HG02884 (cell line): ENCODE measurements around the gene OXCT2.
A peak's percentile ranks its signal among the peaks of the same experiment; 100 is the strongest.
"Not testable (repeated sequence)": the region's sequence is repeated elsewhere in the genome, so short reads cannot be mapped to it uniquely, and the experiment has no call there.

Experiments
- ATAC-seq: cut with Tn5 transposase; IDR thresholded peaks from one replicate; pipeline ENCODE4 v1.9.1; 2021; ENCODE audit warnings: mild to moderate bottlenecking, moderate library complexity; ENCODE audit not compliant: unreplicated experiment

Gene OXCT2

GRCh38 chr1:39771022-39771532 is at the start of gene OXCT2:
OXCT2 (minus strand) TSS chr1:39771348; CDS start chr1:39771255, 93 bp downstream.
- ATAC-seq, result not testable (repeated sequence)

- no peak for ATAC-seq
Measured at GRCh38 chr1:39819091-39819812, 48.1 kb upstream of the OXCT2 start.

DNA sequence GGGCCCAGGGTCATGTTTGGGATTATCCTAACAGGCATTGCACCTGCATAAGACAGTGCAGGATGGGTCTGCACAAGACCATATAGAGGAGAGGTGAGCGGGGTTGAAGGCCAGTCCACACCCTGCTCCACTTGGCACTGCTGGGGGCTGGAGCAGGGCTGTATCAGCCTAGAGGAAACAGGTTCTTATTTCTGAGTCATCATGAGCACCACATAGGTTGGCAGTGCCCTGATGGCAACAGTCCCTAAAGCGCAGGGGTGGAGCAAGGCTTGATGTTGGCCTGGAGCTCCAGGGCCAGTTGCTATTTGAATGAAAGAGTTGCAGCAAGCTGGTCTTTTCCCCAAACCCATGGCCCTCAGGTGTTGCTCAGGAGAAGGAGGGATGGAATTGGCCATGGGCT is 47.3 kb upstream of the OXCT2 start:
- no peak for ATAC-seq

DNA sequence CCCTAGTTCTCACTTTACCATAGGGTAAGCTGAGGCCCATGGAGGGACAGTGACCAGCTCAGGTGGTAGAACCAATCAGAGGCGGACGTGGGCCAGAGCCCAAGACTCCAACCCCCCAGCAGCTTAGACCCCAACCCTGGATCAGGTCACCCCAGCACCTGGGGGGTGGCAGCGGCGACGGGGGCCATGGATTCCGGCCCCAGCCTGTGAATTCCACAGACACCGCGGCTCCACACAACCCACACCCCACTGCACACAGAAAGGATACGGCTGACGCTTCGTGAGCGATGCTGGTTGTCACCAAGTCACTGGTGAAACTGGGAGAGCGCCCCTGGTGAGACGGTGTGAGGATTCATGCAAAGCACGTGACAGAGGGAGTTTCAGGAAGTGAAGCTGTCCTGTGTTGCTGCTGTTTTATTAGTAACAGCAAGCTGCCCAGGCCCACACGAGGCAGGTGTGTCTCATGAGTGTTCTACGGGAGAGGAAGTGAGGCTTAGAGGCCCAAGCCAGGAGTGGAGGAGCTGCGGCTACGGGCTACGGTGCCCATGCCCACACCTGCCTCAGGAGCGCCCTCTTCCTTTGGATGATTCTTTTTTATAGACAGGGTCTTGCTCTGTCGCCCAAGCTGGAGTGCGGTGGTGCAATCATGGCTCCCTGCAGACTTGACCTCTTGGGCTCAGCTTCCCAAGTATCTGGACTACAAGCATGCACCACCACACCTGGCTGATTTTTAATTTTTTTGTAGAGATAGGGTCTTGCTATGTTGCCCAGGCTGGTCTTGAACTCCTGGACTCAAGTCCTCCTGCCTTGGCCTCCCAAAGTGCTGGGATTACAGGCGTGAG is 46.2 kb upstream of the OXCT2 start:
- ATAC-seq, result peak; percentile 67

- ATAC-seq, result peak; percentile 38
Measured at GRCh38 chr1:39816415-39817090, 45.4 kb upstream of the OXCT2 start.

DNA sequence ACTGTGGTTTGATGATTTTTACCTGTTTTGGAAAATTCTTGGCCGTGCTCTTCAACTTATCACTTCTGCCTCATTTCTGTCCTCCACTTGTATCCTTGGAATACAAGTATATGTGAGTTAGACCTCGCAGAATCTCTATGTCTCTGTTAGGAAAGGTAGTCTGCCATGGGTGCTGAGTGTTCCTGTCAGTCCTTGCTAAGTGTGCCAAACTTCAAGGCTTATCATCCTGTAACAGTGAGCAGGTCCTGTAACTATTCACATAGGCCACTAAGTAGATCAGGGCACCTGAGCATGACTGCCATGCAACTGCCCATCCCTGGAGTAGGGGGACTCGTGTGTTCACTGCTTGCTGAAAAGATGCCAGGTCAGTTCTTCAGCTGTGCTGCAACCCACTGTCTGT is 41.8 kb upstream of the OXCT2 start:
- no peak for ATAC-seq

DNA sequence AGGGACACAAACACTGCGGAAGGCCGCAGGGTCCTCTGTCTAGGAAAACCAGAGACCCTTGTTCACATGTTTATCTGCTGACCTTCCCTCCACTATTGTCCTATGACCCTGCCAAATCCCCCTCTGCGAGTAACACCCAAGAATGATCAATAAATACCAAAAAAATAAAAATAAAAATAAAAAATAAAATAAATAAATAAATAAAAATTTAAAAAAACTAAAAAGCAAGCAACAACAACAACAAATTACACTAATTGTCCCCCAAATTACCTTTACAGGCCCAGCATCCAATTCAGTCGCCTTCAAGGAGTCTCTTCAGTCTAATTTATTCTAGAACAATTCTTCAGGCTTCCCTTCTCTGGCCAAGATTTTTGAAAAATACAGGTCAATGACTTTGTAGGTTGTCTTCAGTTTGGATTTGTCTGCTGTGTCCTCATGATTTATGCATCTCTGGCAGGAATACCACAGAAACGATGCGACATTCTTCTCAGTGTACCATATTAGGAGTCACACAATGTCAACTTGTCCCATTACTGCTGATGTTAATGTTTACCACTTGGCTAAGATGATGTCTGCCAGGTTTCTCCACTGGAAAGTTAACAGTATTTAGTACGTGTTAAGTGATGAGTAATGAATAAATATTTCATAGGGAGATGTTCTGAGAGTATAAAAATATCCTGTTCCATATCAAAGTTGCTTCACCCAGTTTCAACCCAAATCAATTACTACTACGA is 37.8 kb upstream of the OXCT2 start:
- ATAC-seq, result no peak

DNA sequence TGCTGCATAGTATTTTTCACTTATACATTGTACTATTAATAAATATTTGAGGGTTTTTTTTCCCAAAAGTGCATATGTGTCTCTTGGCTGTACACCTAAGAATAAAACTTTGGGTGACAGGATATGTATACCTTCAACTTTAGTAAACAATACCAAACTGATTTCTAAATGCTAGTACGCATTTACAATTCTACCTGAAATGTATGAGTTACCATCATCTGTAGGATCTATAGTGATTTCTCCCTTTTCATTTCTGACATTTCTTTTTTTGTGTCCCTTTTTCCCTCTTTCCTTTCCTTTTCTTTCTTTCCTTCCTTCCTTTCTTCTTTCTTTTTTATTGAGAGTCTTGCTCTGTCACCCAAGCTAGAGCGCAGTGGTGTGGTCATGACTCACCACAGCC is 34.2 kb upstream of the OXCT2 start:
- no peak for ATAC-seq

- no peak for ATAC-seq
Measured at GRCh38 chr1:39802496-39803260, 31.5 kb upstream of the OXCT2 start.

DNA sequence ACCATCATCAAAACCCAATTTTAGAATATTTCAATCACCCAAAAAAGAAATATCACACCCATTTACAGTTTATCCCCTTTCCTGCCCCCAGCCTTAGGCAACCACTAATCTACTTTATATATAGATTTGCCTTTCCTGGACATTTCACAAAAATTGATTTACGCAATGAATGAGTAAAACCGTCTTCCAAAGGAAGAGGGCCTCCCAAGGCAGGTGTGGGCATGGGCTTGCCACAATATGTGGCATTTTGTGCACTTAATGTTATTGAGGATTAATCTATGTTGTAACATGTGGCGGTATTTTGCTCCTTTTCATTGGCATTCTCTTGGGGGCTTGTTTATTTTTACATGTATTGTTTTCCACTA is 29.3 kb upstream of the OXCT2 start:
- no peak for ATAC-seq

DNA sequence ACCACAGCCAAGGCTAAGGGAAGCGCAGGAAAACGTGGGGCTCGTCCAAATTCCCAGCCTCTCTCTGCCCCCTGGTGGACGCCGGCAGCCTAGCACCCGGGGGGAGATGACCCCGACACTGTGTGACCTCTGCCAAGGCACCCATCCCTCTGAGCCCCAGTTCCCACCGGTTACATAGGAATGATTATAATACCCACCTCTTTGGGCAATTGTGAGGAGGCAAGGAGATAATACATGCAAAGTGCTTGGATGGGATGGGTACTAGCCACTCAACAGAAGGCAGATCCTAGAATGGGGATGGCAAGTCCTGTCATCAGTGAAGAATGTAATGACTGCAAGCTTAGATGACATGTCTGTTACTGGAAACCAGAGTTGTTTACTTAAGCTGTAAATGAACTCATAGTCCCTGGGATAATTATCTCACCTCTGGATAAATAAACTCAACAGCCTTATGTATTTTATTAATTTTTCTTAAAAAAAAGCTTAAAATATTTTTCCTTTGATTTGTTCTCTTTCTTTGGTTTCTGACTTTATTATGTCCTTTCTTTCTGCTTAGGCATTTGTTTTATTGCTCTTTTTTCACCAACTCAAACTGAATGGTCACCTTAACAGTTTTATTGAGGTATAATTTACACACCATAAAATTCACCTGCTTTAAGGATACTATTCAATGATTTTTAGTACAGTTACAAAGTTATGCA is 28.8 kb upstream of the OXCT2 start:
- peak; percentile 52 for ATAC-seq

GRCh38 chr1:39798859-39799769 is 28.0 kb upstream of the OXCT2 start:
- peak; percentile 79 for ATAC-seq

DNA sequence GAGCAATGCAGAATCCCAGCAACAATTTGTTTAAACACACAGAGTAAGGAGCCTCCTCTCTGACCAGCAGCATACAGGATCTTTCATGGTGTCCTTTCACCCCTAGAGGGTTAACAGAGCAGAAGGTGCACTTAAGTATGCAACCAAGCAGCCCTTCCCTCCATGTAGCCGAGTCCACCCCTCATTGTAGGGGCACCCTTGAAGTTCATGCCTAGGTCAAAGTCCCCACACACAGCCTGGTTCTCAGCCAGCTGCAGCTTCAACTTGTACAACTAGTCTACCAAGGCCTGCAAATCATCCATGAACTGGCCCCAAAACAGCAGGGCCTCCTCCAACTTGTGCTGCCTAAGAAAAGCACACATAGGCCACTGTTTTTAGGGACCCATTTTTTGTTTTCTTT is 24.5 kb upstream of the OXCT2 start:
- ATAC-seq, result no peak

GRCh38 chr1:39791838-39792237 is 20.7 kb upstream of the OXCT2 start:
- ATAC-seq, result no peak

DNA sequence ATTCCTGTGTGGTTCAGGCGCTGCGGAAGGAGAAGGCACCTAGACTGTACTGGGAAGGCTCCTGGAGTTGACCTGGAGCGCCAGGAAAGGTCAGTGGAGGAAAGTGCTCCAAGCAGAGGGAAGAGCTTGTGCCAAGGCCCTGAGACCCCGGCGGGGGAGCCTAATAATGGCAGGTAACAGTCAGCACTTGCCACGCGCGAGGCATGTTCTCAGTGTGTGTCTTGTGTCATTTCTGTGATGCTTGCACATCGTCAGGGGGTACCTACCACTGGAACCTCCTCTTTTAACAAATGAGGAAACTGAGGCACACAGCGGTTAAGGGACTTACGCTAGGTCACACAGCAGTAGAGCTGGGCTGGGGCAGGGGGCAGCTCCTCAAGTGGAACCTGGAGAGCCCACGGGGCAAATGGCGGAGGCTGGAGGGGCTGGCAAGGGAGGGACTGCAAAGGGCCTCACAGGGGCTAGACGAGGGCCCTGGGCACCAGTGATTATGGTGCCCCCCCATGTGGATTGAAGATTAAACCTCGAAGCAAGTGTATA is 18.5 kb upstream of the OXCT2 start:
- no peak for ATAC-seq

DNA sequence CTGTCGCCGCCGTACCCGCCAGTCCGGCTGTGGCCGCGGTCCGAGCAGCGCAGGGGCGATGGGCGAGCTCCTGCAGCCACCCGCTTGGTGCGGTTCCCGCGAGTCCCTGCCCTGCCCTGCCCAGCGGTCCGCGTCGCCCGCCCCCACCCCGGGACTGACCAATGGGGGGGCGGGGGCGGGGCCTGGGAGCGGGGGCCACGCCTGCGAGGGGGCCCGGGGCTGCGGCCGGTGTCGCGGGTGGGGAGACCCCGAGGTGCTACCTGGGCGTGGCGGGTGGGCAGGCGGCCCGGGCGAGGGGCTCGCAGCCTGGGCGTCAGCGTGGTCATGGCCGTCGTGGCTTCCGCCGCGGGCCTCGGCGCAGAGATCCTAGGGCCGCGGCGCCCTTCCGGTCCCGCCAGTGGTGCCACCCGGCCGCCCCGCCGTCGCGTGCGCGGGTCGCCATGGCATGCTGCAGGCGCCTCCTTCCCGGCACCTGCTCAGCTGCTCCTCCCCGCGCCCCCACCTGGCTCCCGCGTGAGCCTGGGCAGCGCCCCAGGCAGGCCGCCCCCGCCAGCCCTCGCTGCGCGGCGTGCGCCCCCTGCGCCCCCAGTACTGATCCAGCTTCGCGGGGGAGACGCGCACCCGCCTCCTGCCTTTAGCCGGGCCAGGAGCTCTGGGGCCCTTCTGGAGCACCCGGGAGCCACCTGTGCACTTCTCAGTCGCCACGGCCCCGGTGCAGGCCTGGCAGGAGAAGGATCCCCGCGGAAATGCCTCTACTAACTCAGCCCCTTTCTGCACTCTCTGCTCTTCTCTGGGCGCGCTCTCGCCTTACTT is 17.8 kb upstream of the OXCT2 start, which contains the start of gene BMP8B:
BMP8B (minus strand) TSS at position 108 of the 813 bp plus-strand sequence. CDS start 380 bp downstream, outside the sequence.
- ATAC-seq, result peak; percentile 49

- no peak for ATAC-seq
Measured at GRCh38 chr1:39788426-39788757, 17.2 kb upstream of the OXCT2 start.
